ENCODE data around the gene PGR. TPM values are rescaled to one million over a fixed set of nuclear protein-coding genes. Genes with fewer than 3 reads are reported as not detected.

Gene PGR
- under 1 TPM; 0.11 to 0.74 (median 0.28) TPM for total RNA-seq
- long read RNA-seq, result 0 reads

DNA sequence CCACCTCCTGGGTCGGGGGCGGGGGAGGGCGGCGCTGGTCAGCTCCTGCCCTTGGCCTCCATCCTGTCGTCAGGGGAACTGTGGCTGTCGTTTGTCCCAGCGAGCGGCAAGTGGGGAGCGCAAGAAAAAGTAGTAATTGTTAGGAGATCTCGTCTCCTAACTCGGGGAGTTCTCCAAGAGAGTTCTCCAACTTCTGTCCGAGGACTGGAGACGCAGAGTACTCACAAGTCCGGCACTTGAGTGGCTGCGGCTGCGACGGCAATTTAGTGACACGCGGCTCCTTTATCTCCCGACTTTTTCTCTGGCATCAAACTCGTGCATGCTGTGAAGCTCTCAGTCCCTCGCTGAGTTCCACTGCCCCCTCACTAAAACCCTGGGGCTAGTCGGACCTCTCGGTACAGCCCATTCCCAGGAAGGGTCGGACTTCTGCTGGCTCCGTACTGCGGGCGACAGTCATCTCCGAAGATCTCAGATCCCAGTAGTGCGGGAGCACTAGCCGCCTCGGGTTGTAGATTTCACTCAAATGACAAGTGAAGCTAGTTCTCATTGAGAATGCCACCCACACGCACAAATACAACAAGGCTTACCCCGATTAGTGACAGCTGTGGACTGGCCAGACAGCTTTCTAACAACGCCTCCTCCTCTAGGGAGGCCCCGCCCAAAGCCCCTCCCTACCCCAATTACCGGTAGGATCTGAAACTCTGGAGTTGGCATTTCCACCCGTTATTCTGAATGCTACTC is at the start of gene PGR:
PGR (minus strand) TSS at position 611 of the 741 bp plus-strand sequence. CDS start 743 bp downstream, outside the sequence.
- ATAC-seq, result peak; percentile 9 to 61 (median 38)
- Histone ChIP-seq H3K27me3 (peaks cover 0 to 38% of the 10 kb centered on the region in 2 donors), H3K4me1 (peaks cover 0 to 25% (median 5%) of the 10 kb centered on the region in 4 donors), H3K4me3 (peak within 1 kb of the TSS; percentile 9 to 49 (median 9)), H3K9me3 (no peaks in the 10 kb centered on the region), H3K27ac (no peak within 1 kb of the TSS), H3K36me3 (no peaks in the 10 kb centered on the region)
- intact Hi-C loops (cut with DNase I), result no loop called here
- TF ChIP-seq POLR2A (IDR thresholded peaks at IDR 0.05), result no peak
- TF ChIP-seq, protein P1, sequence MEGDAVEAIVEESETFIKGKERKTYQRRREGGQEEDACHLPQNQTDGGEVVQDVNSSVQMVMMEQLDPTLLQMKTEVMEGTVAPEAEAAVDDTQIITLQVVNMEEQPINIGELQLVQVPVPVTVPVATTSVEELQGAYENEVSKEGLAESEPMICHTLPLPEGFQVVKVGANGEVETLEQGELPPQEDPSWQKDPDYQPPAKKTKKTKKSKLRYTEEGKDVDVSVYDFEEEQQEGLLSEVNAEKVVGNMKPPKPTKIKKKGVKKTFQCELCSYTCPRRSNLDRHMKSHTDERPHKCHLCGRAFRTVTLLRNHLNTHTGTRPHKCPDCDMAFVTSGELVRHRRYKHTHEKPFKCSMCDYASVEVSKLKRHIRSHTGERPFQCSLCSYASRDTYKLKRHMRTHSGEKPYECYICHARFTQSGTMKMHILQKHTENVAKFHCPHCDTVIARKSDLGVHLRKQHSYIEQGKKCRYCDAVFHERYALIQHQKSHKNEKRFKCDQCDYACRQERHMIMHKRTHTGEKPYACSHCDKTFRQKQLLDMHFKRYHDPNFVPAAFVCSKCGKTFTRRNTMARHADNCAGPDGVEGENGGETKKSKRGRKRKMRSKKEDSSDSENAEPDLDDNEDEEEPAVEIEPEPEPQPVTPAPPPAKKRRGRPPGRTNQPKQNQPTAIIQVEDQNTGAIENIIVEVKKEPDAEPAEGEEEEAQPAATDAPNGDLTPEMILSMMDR (IDR thresholded peaks at IDR 0.05), result no peak
- WGBS (ENCODE audit: insufficient coverage, low coverage, low lambda C conversion rate, missing lambda C conversion rate), result 1% methylated on average over 29 of the region's 38 CpGs
- peak in 2 of 3 donors; percentile 37 to 38 for DNase-seq

DNA sequence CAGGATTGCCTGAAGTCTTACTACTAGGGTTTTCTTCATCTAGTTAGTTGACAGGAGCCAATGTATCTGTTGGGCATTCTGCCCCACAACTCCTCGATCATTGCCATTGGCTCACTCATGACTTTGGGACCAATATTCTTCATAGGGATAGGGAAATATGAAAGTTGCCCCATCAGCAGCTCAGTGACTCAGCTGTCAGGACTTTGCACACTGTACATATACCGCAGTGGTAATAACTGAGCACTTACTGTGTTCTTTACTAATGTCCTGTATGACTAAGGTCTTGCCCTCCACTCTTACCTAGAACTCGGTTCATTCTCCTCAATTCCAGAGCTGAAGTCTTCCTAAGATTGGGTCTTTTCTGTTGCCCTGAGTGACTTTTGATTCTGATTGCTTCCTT is 46.8 kb upstream of the PGR start:
- DNase-seq, result no peak
- WGBS (ENCODE audit: insufficient coverage, low coverage, low lambda C conversion rate, missing lambda C conversion rate), result 76% methylated on average over 3 of the region's 3 CpGs
- Histone ChIP-seq H3K9me3 (no peaks in the 10 kb centered on the region), H3K27me3 (no peaks in the 10 kb centered on the region), H3K4me3 (no peak overlapping the region), H3K27ac (no peak overlapping the region), H3K4me1 (no peaks in the 10 kb centered on the region), H3K36me3 (no peaks in the 10 kb centered on the region)
- TF ChIP-seq POLR2A (IDR thresholded peaks at IDR 0.05), result no peak
- TF ChIP-seq, protein P1 (IDR thresholded peaks at IDR 0.05), result no peak
- intact Hi-C loops (cut with DNase I), result no loop called here
- no peak for ATAC-seq

DNA sequence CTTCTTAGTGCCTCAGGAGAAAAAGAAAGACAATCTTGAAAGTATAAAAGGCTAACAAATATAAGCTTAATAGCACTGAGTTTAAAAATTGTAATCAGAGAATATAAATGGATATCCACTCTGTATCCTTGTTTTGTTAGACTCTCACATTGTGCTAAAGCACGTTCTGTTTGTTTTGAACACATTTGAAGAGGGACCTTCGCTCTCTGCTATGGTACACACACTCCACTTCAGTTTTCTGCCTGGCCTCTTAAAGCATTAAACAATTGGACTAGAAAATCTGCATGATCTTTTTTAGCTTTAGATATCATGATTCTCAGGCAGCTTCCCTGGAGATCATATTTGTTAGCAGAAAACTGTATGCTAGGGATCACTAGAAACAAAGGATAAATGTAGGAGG is 40.3 kb upstream of the PGR start:
- TF ChIP-seq POLR2A (IDR thresholded peaks at IDR 0.05), result no peak
- TF ChIP-seq, protein P1 (IDR thresholded peaks at IDR 0.05), result no peak
- ATAC-seq, result no peak
- H3K27ac ChIP-seq, result no peak overlapping the region
- no peaks in the 10 kb centered on the region for H3K27me3 ChIP-seq
- intact Hi-C loops (cut with DNase I), result no loop called here
- WGBS (ENCODE audit: insufficient coverage, low coverage, low lambda C conversion rate, missing lambda C conversion rate), result 33% methylated on average over 2 of the region's 2 CpGs
- no peaks in the 10 kb centered on the region for H3K36me3 ChIP-seq
- no peak overlapping the region for H3K4me3 ChIP-seq
- no peaks in the 10 kb centered on the region for H3K4me1 ChIP-seq
- no peak for DNase-seq
- H3K9me3 ChIP-seq, result no peaks in the 10 kb centered on the region

DNA sequence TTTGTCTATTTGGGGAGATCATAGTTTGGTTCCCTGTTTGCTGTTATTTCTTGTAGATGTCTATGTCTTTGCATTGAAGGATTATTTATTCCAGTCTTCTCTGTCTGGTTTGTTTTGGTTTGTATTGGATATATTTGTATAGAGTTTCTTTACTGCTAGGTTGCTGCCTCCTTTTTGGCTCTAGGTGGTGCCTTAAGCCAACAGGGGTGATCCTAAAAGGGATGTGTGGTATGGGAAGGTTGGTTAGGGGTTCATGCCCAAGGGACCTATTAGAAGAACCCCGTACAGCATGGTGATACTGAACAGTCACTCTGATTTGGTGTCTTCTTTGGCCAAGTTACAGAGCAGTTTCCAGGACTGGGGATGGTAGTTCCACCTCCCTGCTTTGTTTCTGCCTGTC is 36.4 kb upstream of the PGR start:
- 88% methylated on average over 1 of the region's 1 CpG for WGBS (ENCODE audit: insufficient coverage, low coverage, low lambda C conversion rate, missing lambda C conversion rate)
- intact Hi-C loops (cut with DNase I), result no loop called here
- no peak overlapping the region for H3K27ac ChIP-seq
- no peak for DNase-seq
- ATAC-seq, result no peak
- H3K4me3 ChIP-seq, result no peak overlapping the region
- H3K36me3 ChIP-seq, result no peaks in the 10 kb centered on the region
- H3K4me1 ChIP-seq, result no peaks in the 10 kb centered on the region
- TF ChIP-seq, protein P1 (IDR thresholded peaks at IDR 0.05), result no peak
- no peak for TF ChIP-seq POLR2A (IDR thresholded peaks at IDR 0.05)
- H3K9me3 ChIP-seq, result no peaks in the 10 kb centered on the region
- H3K27me3 ChIP-seq, result no peaks in the 10 kb centered on the region
